DND-41 (cell line): ENCODE results near the gene ADARB2.

Source experiments
- CTCF ChIP-seq: IDR thresholded peaks from 2 replicates; pipeline ENCODE4 v1.5.1; 2012; ENCODE audit warnings: borderline replicate concordance, low read length, moderate library complexity, mild to moderate bottlenecking; ENCODE audit not compliant: poor library complexity, severe bottlenecking; ENCODE audit errors: extremely low read depth
- EZH2 ChIP-seq: IDR thresholded peaks from 3 replicates; pipeline ENCODE4 v1.6.1; 2012; ENCODE audit warnings: borderline replicate concordance, low read depth, mild to moderate bottlenecking, moderate library complexity, low read length, inconsistent platforms; ENCODE audit not compliant: severe bottlenecking

- TF ChIP-seq CTCF (no peak), EZH2 (no peak)
Measured at GRCh38 chr10:1573334-1573969, 163.9 kb downstream of the ADARB2 start.
